GM18519 (cell line): ENCODE results near the gene ASB1.
"Not testable (repeated sequence)": the region's sequence is repeated elsewhere in the genome, so short reads cannot be mapped to it uniquely, and the experiment has no call there.

Experiments used
- ATAC-seq: cut with Tn5 transposase; IDR thresholded peaks from one replicate; pipeline ENCODE4 v1.9.1; 2021; ENCODE audit warnings: mild to moderate bottlenecking, moderate library complexity; ENCODE audit not compliant: unreplicated experiment, low FRiP score

ASB1 gene

DNA sequence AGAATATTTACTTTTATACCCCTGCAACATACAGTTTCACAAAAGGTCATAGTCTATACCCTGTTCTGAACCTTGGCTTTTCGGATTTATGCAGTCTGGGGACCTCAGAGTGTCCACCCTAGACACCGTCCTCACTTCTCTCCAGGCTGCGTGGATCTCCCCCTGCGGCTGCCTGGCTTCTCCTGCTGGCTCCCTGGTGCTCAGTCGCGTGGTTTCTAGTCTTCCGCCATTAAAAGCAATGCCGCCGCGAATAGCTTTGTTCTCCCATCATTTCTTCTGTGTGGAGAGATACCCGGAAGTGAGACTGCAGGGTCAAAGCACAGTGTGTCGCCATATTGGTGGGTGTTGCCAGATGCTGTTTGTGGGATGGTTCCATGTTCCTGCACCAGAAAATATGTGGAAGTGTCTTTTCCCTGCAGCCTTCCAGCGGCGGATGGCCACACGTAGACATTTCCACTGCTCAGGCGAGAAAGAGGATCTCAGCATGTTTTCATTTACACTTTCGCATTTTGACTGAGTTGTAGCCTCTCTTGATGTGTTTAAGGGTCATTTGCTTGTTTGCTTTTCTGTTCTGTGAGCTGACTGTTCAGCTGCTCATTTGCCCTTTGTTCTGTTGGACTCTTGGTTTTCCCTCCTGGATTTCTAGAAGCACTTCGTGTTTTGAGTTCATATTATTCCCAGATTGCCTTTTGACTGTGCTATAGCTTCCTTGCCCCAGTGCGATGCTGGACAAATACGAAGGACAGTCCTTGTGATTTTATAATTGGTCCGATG, 22.9 kb upstream of the ASB1 start:
- no peak for ATAC-seq

DNA sequence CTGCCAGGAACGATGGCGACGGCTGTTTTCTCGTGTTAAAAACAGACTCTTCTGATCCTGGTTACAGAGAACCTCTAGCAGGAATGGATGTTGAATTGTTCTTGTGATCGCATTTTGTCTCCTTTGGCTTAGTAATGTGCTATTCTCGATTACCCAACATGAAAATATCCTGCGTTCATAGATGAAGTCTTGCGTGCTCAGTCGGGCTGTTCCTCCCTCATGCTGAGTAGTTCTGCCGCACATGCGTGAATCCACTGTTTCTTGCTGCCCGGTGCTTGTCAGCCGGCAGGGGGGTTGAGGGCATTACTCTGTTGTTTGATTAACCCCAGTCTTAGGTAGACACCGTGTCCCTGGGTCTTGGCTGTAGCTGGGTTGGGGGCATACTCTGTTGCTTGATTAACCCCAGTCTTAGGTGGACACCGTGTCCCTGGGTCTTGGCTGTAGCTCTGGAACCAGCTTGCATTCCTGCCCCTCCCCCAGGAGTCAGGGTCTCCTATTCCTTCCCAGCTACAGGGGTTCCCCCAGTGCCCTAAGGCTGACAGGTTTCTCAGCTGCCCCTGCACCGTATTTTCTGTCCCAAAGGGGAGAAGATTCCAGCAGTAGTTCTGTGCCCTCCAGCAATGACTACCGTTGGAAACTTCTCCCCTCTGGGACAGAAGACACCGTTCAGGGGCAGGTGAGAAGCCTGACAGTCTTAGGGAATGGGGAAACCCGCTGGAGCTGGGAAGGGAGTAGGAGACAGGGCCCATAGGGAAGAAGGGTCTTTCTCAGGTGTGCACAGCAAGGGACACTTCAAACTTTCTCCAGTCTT, 22.1 kb upstream of the ASB1 start:
- no peak for ATAC-seq

DNA sequence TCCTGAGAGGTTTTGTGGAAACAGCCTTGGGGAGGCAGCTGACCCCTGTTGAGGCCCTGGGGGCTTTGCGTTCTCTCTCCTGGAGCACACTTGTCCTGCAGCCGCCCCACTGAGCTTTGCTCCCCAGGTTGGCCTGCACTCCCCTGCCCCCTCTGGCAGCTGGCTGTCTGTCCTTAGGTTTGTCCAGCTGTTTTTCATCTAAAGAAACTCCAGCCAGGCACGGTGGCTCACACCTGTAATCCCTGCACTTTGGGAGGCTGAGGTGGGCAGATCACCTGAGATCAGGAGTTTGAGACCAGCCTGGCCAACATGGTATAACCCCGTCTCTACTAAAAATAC, 21.5 kb upstream of the ASB1 start:
- not testable (repeated sequence) for ATAC-seq

DNA sequence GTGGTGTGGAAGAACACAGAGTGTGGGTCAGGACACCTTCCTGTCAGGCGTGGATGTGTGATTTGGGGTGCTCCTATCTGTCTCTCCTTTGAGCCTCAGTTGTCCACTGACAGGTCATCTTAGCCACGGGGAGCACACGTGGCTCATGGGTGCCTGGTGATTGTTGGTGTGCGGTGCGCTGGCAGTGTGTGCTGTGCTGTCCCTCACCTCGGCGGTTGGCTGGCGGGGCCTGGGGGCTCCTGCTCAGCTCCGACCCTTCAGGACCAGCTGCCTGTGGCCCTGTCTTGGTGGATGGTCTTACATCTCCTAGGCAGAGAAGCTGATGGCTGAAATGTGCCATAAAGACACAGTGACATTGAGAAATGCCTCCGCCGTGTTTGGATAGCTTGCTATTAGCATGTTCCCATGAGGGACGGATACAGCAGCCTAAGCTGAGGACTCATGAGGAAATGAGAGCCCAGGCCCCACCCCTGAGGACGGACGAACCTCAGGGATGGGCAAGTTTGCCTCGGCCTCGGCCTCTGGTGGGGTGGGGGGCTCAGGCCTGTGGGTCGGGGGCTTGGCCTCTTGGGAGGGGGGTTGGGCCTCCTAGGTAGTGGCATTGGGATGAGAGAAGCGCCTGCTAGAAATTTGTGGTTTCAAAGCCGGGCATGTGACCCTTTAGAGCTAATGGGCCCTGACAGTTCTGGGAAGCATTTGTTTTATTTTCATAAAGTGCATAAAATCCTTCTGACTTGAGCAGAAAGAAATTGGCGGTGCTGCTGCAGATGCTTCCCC, 20.3 kb upstream of the ASB1 start:
- no peak for ATAC-seq

DNA sequence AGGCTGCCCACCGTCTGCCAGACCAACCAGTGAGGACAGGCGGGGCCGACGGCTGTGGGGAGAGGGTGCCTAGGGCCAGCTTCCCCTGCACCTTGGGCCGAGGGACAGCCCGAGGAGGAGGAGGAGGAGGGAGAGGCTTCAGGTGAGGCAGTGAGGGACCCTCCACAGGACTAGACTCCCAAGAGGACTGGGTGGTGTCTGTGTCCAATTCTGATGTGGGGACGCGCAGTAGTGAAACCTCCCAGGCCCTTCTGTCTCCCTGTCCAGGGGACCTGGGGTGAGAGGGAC, 19.8 kb upstream of the ASB1 start:
- ATAC-seq = no peak

DNA sequence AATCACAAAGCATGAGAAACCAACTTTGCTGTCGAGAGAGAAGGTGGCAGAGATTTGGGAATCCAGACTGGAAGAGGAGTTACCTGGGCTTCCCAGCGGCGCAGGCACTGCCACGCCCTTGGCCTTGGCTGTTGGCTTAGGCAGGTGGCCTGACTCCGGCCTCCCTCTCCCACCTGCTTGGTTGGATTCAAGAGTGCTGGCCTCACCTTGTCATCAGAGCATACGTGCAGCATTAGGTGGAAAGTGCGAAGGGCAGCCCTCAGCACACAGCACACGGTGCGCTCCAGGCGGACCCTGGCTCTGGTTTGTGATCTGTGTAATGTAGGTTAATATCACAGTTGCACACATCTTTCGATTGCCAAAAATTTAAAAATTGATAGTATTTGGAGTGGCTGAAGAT, 19.2 kb upstream of the ASB1 start:
- no peak for ATAC-seq

DNA sequence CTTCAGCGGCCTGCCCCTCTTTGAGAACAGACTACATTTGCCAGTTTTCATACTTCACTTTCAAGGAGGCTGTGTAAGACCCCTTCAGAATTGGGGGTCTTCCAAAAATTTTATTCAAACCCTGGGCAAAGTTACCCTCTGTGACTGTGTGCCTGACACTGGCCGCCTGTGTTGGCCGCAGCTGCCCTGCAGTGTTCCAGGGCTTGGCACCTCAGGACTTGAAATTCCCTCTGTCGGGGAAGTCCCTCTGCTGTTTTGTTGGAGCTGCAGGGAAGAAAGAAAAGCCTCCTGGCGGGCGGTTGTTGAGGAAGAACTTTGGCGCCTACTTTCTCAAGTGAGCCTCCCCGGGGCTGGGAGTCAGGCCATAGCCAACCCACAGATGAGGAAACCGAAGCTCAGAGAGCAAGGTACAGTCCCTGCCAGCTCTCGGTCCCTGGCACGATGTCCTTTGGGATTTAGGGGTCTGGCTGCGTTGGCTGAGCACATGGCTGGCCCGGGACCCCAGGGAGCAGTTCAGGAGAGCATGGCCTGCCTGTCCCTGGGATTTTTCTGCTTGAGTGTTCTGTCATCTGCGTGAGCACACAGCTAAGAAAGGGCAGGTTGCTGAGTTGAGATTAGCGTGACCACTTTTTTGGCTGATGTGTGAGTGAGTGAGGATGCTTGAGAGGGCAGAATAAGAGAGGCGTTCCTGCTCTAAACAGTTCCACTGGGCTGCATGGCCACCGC, 17.9 kb upstream of the ASB1 start:
- no peak for ATAC-seq

DNA sequence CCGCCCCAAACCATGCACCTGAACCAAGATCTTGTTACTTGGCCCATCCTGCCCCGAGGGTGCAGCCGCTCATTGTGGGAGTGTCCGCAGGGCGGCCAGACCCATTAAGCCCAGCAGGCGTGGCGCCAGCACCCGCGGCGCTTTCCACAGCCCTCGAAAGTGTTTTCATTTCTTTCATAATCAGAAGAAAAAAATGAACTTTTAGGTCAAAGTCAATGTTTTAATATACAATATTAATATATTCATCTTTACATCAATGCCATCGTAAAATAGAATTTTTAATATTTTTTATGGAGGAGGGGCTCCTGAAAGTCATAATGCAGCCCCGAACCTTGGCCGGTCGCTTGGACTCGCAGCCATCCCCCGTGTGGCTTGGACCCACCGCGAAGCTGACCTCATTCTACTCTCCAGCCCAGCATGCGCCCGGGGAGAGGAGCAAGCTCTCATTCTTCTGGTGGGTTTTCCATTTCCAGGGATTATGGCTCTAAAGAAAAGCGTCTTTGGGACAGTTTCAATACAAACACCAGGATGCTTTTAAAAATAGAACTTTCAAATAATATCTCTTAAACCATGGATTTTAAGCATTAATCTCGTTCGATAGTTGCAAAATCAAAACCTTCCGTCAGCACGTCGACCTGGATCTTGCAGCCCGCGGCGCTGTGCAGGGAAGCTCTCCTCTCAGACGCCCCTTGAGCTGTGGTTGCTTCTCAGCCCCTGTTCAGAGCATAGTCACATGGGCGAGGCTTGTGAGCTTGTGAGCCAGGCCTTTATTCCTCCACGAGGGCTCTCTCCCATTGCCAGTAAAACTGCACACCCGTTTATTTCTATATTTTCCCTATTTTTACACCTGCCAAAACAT, 17.2 kb upstream of the ASB1 start:
- no peak for ATAC-seq

DNA sequence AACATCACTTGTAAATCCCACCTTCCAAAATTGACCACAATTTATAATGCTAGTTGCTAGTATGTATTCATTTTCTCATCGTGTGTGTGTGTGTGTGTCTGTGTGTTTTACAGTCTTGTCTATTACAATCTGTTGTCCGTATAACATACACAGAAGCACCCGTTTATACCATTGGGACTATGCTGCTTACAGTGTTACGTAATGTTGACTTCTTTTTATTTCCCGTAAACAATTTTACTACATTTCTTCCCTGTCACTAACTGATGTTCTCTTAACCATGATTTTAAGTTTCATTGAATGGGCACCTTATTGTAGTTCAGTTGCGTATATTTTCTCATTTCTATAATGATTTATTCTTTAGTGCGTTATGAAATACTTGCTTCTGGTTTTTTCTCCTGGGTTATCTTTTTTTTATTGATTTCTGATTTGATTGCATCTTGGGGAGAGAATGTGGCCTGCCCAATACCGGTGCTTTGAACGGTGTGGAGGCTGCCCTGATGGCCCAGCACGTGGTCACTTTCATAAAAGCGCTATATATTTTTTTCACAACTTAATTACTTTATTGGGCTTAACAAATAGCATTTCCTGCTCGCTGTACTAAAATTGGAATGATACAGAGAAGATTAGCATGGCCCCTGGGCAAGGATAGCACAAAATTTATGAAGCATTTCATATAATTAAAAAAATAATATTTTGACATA, 14.5 kb upstream of the ASB1 start:
- no peak for ATAC-seq

DNA sequence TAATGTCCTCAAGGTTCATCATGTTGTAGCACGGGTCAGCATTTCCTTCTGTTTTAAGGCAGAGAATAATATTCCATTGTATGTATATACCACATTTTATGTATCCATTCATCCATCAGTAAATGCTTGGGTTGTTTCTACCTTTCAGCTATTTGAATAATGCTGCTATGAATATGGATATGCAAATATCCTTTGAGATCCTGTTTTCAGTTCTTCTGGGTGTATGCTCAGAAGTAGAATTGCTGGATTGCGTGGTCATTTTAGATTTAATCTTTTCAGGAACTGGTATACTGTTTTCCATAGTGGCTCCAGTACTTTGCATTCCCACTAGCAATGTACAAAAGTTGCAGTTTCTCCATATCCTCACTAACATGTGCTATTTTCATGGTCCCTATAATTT, 13.4 kb upstream of the ASB1 start:
- ATAC-seq = no peak

DNA sequence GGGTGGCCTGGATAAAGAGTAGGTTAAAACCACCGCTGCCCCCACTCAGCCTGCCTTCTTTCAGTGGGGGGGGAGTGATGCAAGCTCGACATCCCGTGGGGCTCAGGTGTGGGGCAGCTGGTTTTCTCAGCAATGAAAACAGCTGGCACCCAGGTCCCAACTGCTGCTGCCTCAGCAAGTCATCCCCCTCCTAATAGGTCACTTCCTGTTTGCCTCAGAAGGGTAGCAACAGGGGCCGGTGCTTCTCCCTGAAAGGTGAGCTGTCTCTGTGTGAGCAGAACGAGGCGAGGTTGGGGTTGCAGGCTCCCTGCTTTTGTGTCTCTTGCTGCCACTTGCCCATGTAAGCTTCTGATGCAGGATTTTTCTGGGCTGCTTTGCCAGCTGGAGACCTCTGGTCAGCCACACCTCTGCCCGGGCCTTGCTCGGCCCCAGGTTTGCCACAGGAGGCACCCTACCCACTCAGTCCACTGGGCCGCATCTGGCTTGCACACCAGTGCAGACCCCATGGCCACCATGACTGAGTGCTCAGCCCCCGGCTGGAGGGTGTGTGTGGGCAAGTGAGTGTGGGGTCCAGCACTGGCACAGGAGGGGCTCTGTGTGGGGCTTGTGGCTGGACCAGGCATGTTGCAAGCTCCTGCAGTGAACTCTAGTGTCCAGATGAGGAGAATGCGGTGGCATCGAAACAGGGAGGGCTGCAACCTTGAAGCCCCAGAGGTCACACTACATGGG, 11.5 kb upstream of the ASB1 start:
- ATAC-seq = no peak

DNA sequence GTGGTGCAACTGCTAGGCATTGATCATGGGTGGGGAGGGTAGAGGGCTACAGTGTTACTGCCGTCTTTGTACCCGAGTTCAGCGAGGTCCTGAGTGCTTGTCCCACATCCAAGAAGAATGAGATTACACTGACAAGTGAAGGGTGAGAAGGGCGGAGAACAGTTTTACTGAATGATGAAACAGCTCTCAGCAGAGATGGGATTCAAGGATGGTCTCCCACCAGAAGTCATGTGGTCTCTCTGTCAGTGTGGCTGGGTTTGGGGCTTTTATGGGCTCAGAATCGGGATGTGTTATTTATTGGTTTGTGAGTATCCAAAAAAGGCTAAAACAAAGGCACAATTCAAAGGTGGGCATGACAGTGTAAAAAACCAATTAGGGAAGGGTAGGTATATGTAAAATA, 10.8 kb upstream of the ASB1 start:
- no peak for ATAC-seq

DNA sequence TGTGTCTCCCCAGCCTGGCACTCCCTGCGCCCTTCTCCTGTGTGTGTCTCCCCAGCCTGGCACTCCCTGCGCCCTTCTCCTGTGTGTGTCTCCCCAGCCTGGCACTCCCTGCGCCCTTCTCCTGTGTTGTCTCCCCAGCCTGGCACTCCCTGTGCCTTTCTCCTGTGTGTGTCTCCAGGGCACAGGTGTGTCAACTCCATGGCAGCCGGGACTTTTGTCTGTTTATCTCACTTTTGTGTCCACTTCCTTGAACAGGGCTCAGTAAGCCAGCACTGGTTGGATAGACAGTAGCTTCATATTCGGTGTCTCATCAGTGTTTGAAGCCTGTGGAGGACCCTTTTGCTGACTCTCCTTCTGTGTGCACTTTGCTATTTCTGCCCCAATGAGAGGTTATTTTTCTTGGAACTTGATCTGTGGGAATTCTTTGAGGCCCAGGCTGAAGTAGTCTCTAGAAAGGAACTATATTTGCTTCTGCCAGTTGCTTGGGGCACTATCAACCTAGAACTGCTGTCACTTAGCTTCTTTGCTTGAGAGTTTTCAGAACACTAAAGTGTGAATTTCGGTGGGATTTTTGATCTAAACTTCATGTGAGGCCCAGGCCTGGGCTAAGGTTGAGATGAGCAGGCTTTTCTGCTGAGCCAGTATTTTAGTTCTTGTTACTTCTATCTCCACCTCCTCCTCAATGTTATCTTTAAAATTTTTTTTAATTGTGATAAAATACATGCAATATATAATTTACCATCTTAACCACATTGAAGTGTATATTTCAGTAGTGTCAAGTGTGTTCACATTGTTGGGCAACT, 8.3 kb upstream of the ASB1 start:
- no peak for ATAC-seq

DNA sequence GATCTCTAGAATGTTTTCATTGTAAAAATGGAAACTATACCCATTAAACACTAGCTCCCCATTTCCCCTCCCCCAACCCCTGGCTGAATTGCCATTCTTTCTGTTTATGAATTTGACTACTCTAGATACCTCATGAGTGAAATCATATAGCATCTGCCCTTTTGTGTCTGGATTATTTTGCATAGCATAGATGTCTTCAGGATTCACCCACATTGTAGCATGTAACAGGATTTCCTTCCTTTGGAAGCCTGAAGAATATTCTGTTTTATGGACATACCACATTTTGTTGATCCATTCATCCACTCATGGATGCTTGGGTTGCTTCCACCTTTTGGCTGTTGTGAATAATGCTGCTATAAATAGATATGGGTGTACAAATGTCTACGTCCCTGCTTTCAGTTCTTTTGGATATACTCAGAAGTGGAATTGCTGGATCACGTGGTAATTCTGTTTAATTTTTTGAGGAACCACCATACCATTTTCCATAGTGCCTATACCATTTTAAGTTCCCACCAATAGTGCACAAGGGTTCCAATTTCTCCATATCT, 7.7 kb upstream of the ASB1 start:
- no peak for ATAC-seq

DNA sequence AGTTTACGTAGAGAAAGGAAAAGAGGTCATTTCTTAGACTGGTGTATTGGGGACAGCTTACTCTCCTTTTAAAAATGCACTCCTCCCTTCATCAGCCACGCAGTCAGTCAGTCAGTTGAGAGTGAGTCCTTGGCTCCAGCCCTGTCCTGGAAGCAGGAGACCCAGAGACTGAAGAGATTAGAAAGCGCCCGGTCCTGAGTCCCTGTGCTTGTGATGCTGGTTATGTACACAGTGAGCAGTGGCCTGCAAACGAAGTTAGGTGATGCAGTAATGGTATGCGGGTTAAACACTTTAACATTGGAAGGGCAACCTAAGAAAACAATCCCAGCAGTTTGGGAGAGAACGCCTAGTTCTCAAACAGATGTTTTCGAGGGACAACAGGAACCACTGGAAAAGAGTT, 6.3 kb upstream of the ASB1 start:
- ATAC-seq = no peak

DNA sequence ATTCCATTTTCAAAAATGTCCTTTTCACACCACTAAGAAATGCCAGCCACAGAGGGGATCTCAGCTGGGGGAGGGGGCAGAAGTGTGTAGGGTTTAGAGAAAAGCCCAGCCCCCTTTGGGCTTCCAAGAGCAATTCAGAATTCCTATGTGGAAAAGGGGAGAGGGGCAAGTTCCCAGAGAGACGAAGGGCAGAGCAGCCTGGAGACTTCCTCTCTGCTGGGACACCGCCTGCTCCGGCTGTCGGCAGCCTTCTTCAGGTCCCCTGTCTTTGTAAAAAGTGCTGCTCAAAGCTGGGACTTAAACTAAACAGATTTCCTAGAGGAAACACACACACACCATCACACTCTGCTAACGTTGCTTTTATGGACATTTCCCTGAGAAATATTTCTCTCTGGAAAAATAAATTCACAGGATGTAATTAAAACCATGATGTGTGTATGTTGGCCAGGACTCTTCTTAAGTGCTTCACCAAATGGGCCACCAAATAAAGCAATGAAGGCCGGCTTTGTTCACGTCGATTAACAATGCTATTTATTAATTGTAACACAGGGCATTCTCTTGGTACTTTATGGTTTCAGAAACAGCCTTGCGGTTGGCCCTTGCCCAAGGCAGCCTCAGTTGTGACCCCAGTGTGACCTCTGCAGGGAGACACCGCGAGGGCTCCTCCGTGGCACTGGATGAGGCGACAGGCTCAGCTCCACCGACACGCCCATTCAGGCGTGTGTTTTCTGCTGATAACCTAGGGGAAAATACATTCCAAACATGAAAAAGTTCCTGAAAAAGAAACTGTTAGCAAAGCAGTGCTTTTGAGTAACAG, 5.6 kb upstream of the ASB1 start:
- no peak for ATAC-seq

DNA sequence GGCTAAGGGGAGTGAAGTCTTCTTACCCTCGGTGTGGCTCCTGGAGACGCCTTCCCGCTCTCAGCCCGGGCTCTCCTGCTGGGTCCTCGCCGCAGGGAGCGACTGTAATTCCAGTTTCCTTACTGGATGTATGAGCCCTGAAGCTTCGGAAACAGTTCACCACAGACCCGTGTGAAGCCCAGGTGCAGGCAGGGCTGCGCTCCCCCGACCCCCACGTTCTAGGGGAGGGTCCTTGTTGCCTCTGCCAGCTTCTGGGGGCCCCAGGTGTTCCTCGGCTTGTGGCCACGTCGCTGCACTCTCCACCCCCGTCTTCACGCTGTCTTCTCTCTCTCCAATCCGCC, 5.1 kb upstream of the ASB1 start:
- no peak for ATAC-seq
